OCI-LY1 (cell line): Measurements from ENCODE around the gene RPL36.

ENCODE experiments used
- H2AFZ ChIP-seq: fragments of 200-600 bp; sonication (generic), shearing (Covaris generic); 2 replicates; pipeline ENCODE4 v1.6.0; 2014; ENCODE audit warnings: antibody characterized with exemption, mild to moderate bottlenecking, low read length
- H3F3A ChIP-seq: fragments of 200-600 bp; sonication (generic), shearing (Covaris generic); 2 replicates; pipeline ENCODE4 v1.6.0; 2014; ENCODE audit warnings: mild to moderate bottlenecking, antibody characterized with exemption, low read length, moderate library complexity; ENCODE audit not compliant: insufficient read depth
- H3K27ac ChIP-seq: fragments of 200-600 bp; sonication (generic); 2 replicates; pipeline ENCODE4 v1.5.1; 2014; ENCODE audit warnings: low read length, mixed run types, mild to moderate bottlenecking, low read depth; ENCODE audit not compliant: poor library complexity, severe bottlenecking
- H3K27me3 ChIP-seq: fragments of 200-600 bp; sonication (generic); 2 replicates; pipeline ENCODE4 v1.6.0; 2014; ENCODE audit warnings: antibody characterized with exemption, mild to moderate bottlenecking, low read length, moderate library complexity; ENCODE audit not compliant: insufficient read depth
- H3K36me3 ChIP-seq: fragments of 200-600 bp; sonication (generic); 2 replicates; pipeline ENCODE4 v1.6.1; 2014; ENCODE audit warnings: mild to moderate bottlenecking, antibody characterized with exemption, low read length, moderate library complexity, mixed read lengths; ENCODE audit not compliant: insufficient read depth
- H3K4me1 ChIP-seq: fragments of 200-600 bp; sonication (generic); 2 replicates; pipeline ENCODE4 v1.5.1; 2014; ENCODE audit warnings: mild to moderate bottlenecking, low read length, moderate library complexity; ENCODE audit not compliant: insufficient read depth, severe bottlenecking
- H3K4me2 ChIP-seq: fragments of 200-600 bp; sonication (generic), shearing (Covaris generic); 2 replicates; pipeline ENCODE4 v1.6.1; 2014; ENCODE audit warnings: low read length
- H3K4me3 ChIP-seq: fragments of 200-600 bp; sonication (generic); 2 replicates; pipeline ENCODE4 v1.5.1; 2014; ENCODE audit warnings: low read length, low read depth, mild to moderate bottlenecking, mixed read lengths; ENCODE audit not compliant: poor library complexity, severe bottlenecking
- H3K79me2 ChIP-seq: fragments of 200-600 bp; shearing (Covaris generic); 2 replicates; pipeline ENCODE4 v1.6.1; 2016; ENCODE audit warnings: mixed run types, low read length, mixed read lengths; ENCODE audit not compliant: insufficient read depth
- H3K9ac ChIP-seq: fragments of 200-600 bp; sonication (generic), shearing (Covaris generic); 2 replicates; pipeline ENCODE4 v1.6.1; 2014; ENCODE audit warnings: mild to moderate bottlenecking, low read length, mixed read lengths
- H3K9me2 ChIP-seq: fragments of 200-600 bp; sonication (generic), shearing (Covaris generic); 2 replicates; pipeline ENCODE4 v1.6.1; 2014; ENCODE audit warnings: low read depth, mild to moderate bottlenecking, low read length, mixed read lengths
- H3K9me3 ChIP-seq: fragments of 200-600 bp; shearing (Covaris generic); 2 replicates; pipeline ENCODE4 v1.6.1; 2014; ENCODE audit warnings: low read length, mixed read lengths
- H4K20me1 ChIP-seq: fragments of 200-600 bp; sonication (generic), shearing (Covaris generic); 2 replicates; pipeline ENCODE4 v1.6.0; 2016; ENCODE audit warnings: mild to moderate bottlenecking, low read length; ENCODE audit not compliant: insufficient read depth
- CTCF ChIP-seq: fragments of 200-600 bp; sonication (generic), shearing (Covaris generic); IDR thresholded peaks from 2 replicates; pipeline ENCODE4 v1.5.1; 2017; ENCODE audit warnings: mild to moderate bottlenecking, antibody characterized with exemption, low read length, moderate library complexity, mixed read lengths
- EZH2 ChIP-seq: fragments of 200-600 bp; sonication (generic), shearing (Covaris generic); IDR thresholded peaks from 2 replicates; pipeline ENCODE4 v1.8.0; 2017; ENCODE audit warnings: borderline replicate concordance, mixed run types, mild to moderate bottlenecking, antibody characterized with exemption, low read length, moderate library complexity, mixed read lengths

The RPL36 gene

GRCh38 chr19:5684694-5685430, 5.2 kb upstream of the RPL36 start:
- TF ChIP-seq CTCF (no peak), EZH2 (no peak)
- Histone ChIP-seq H2AFZ (no peak overlapping the region), H3K4me1 (peaks cover 13% of the 10 kb centered on the region), H3F3A (peaks cover 4% of the 10 kb centered on the region; the same call in 1 of the 2 replicates), H3K4me2 (no peak overlapping the region), H3K9ac (no peak overlapping the region), H4K20me1 (no peaks in the 10 kb centered on the region), H3K4me3 (no peak overlapping the region), H3K9me2 (no peaks in the 10 kb centered on the region), H3K27ac (no peak overlapping the region), H3K9me3 (no peaks in the 10 kb centered on the region), H3K79me2 (no peaks in the 10 kb centered on the region), H3K36me3 (no peaks in the 10 kb centered on the region), H3K27me3 (no peaks in the 10 kb centered on the region)

- TF ChIP-seq CTCF = no peak
- TF ChIP-seq EZH2 = no peak
- Histone ChIP-seq H4K20me1 (no peaks in the 10 kb centered on the region), H3K79me2 (peaks cover 11% of the 10 kb centered on the region), H3K27ac (no peak overlapping the region), H3K9me2 (no peaks in the 10 kb centered on the region), H3K4me2 (peak overlapping the region; percentile 74), H3F3A (peaks cover 4% of the 10 kb centered on the region; the same call in 1 of the 2 replicates), H3K4me1 (peaks cover 9% of the 10 kb centered on the region), H3K27me3 (no peaks in the 10 kb centered on the region), H3K36me3 (peaks cover 10% of the 10 kb centered on the region), H2AFZ (no peak overlapping the region), H3K4me3 (peak overlapping the region; percentile 67), H3K9ac (peak overlapping the region; percentile 61; the same call in 1 of the 2 replicates), H3K9me3 (no peaks in the 10 kb centered on the region)
Measured at GRCh38 chr19:5686326-5686646, 3.8 kb upstream of the RPL36 start.

- Histone ChIP-seq H4K20me1 (no peaks in the 10 kb centered on the region), H3K4me1 (peaks cover 11% of the 10 kb centered on the region), H3K9ac (peak overlapping the region; percentile 61), H3K4me3 (peak overlapping the region; percentile 67), H3K9me2 (no peaks in the 10 kb centered on the region), H3K79me2 (peaks cover 17% of the 10 kb centered on the region), H3K27ac (no peak overlapping the region), H3K9me3 (no peaks in the 10 kb centered on the region), H3K4me2 (peak overlapping the region; percentile 74), H2AFZ (no peak overlapping the region), H3K27me3 (no peaks in the 10 kb centered on the region), H3F3A (peaks cover 4% of the 10 kb centered on the region; the same call in 1 of the 2 replicates), H3K36me3 (peaks cover 15% of the 10 kb centered on the region)
- TF ChIP-seq CTCF = peak; percentile 82
- no peak for TF ChIP-seq EZH2
Measured at GRCh38 chr19:5686647-5687359, 3.3 kb upstream of the RPL36 start.
